ENCODE data around the gene BRD2. TPM values are rescaled to one million over a fixed set of nuclear protein-coding genes. Genes with fewer than 3 reads are reported as not detected.
A peak's percentile ranks its signal among the peaks of the same experiment; 100 is the strongest.

The BRD2 gene
- total and polyA plus RNA-seq, 9 of the 15 experiments (the other 6 are each of a cell fraction or from before 2014, with no cell fraction given), result 19.0 to 252 (median 181) TPM

DNA sequence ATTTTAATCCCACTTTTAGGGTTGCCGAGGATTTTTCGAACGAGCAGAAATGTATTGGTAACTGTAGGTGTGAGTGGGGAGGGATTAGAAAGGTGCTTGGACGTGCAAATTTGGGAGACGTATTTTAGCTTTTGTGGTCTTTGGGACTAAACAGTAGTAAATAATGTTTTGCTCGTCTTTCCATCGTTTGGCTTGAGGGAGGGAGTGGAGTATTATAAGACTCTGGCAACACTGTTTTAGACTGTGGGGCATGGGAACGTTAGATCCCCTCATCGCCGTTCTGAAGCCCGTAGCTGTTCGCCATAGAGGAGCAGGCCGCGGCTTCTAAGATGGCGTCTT is 2.8 kb downstream of the BRD2 start (continued):
- TF ChIP-seq, protein P1, sequence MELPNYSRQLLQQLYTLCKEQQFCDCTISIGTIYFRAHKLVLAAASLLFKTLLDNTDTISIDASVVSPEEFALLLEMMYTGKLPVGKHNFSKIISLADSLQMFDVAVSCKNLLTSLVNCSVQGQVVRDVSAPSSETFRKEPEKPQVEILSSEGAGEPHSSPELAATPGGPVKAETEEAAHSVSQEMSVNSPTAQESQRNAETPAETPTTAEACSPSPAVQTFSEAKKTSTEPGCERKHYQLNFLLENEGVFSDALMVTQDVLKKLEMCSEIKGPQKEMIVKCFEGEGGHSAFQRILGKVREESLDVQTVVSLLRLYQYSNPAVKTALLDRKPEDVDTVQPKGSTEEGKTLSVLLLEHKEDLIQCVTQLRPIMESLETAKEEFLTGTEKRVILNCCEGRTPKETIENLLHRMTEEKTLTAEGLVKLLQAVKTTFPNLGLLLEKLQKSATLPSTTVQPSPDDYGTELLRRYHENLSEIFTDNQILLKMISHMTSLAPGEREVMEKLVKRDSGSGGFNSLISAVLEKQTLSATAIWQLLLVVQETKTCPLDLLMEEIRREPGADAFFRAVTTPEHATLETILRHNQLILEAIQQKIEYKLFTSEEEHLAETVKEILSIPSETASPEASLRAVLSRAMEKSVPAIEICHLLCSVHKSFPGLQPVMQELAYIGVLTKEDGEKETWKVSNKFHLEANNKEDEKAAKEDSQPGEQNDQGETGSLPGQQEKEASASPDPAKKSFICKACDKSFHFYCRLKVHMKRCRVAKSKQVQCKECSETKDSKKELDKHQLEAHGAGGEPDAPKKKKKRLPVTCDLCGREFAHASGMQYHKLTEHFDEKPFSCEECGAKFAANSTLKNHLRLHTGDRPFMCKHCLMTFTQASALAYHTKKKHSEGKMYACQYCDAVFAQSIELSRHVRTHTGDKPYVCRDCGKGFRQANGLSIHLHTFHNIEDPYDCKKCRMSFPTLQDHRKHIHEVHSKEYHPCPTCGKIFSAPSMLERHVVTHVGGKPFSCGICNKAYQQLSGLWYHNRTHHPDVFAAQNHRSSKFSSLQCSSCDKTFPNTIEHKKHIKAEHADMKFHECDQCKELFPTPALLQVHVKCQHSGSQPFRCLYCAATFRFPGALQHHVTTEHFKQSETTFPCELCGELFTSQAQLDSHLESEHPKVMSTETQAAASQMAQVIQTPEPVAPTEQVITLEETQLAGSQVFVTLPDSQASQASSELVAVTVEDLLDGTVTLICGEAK (IDR thresholded peaks at IDR 0.05), result peak; percentile 72
- TF ChIP-seq, protein P1 (CRISPR knock-in tag; IDR thresholded peaks at IDR 0.05), result no peak
- TF ChIP-seq, protein P2, sequence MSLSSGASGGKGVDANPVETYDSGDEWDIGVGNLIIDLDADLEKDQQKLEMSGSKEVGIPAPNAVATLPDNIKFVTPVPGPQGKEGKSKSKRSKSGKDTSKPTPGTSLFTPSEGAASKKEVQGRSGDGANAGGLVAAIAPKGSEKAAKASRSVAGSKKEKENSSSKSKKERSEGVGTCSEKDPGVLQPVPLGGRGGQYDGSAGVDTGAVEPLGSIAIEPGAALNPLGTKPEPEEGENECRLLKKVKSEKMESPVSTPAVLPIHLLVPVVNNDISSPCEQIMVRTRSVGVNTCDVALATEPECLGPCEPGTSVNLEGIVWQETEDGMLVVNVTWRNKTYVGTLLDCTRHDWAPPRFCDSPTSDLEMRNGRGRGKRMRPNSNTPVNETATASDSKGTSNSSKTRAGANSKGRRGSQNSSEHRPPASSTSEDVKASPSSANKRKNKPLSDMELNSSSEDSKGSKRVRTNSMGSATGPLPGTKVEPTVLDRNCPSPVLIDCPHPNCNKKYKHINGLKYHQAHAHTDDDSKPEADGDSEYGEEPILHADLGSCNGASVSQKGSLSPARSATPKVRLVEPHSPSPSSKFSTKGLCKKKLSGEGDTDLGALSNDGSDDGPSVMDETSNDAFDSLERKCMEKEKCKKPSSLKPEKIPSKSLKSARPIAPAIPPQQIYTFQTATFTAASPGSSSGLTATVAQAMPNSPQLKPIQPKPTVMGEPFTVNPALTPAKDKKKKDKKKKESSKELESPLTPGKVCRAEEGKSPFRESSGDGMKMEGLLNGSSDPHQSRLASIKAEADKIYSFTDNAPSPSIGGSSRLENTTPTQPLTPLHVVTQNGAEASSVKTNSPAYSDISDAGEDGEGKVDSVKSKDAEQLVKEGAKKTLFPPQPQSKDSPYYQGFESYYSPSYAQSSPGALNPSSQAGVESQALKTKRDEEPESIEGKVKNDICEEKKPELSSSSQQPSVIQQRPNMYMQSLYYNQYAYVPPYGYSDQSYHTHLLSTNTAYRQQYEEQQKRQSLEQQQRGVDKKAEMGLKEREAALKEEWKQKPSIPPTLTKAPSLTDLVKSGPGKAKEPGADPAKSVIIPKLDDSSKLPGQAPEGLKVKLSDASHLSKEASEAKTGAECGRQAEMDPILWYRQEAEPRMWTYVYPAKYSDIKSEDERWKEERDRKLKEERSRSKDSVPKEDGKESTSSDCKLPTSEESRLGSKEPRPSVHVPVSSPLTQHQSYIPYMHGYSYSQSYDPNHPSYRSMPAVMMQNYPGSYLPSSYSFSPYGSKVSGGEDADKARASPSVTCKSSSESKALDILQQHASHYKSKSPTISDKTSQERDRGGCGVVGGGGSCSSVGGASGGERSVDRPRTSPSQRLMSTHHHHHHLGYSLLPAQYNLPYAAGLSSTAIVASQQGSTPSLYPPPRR (CRISPR knock-in tag; IDR thresholded peaks at IDR 0.05; ENCODE audit: borderline replicate concordance), result peak; percentile 37; the same call in 1 of the 2 replicates
- TF ChIP-seq HSF4 (CRISPR knock-in tag; IDR thresholded peaks at IDR 0.05; ENCODE audit: borderline replicate concordance) (0 out of 2 replicates have a peak, but pooled peaks have one; percentile 48), ZEB2 (IDR thresholded peaks at IDR 0.05) (0 out of 2 replicates have a peak, but pooled peaks have one; percentile 12)

All from K562 (cell line).